ENCODE data around the gene MEF2B.
"Not testable (repeated sequence)": the region's sequence is repeated elsewhere in the genome, so short reads cannot be mapped to it uniquely, and the experiment has no call there.

Gene MEF2B

GRCh38 chr19:19157808-19158207, 12.3 kb downstream of the MEF2B start:
- DNase-seq (ENCODE audit: extremely low read depth in 1 of 2, low read depth in 1 of 2), result no peak

GRCh38 chr19:19155495-19156219, 14.4 kb downstream of the MEF2B start:
- no peak for DNase-seq (ENCODE audit: extremely low read depth in 1 of 2, low read depth in 1 of 2)

- no peak for DNase-seq (ENCODE audit: extremely low read depth in 1 of 2, low read depth in 1 of 2)
These were observed 15.1 kb downstream of the MEF2B start for GRCh38 chr19:19154768-19155494.

GRCh38 chr19:19152668-19153384, 17.2 kb downstream of the MEF2B start:
- DNase-seq (ENCODE audit: extremely low read depth in 1 of 2, low read depth in 1 of 2), result no peak

- no peak for DNase-seq (ENCODE audit: extremely low read depth in 1 of 2, low read depth in 1 of 2)
These were observed 18.6 kb downstream of the MEF2B start for GRCh38 chr19:19151418-19151817.

- no peak for DNase-seq (ENCODE audit: extremely low read depth in 1 of 2, low read depth in 1 of 2)
These were observed 20.6 kb downstream of the MEF2B start for GRCh38 chr19:19149435-19149834.

- not testable (repeated sequence) for DNase-seq (ENCODE audit: extremely low read depth in 1 of 2, low read depth in 1 of 2)
These were observed 21.6 kb downstream of the MEF2B start for GRCh38 chr19:19148504-19148903.

- DNase-seq (ENCODE audit: extremely low read depth in 1 of 2, low read depth in 1 of 2), result no peak
These were observed 22.7 kb downstream of the MEF2B start for GRCh38 chr19:19147344-19147743.

GRCh38 chr19:19146865-19147264, 23.2 kb downstream of the MEF2B start:
- DNase-seq (ENCODE audit: extremely low read depth in 1 of 2, low read depth in 1 of 2), result no peak

- DNase-seq (ENCODE audit: extremely low read depth in 1 of 2, low read depth in 1 of 2), result peak; percentile 60 to 65
These were observed 24.1 kb downstream of the MEF2B start for GRCh38 chr19:19145684-19146608.

- DNase-seq (ENCODE audit: extremely low read depth in 1 of 2, low read depth in 1 of 2), result no peak
These were observed 24.8 kb downstream of the MEF2B start for GRCh38 chr19:19145281-19145680.

GRCh38 chr19:19142347-19142746, 27.7 kb downstream of the MEF2B start:
- DNase-seq (ENCODE audit: extremely low read depth in 1 of 2, low read depth in 1 of 2), result no peak

- DNase-seq (ENCODE audit: extremely low read depth in 1 of 2, low read depth in 1 of 2), result no peak
These were observed 29.6 kb downstream of the MEF2B start for GRCh38 chr19:19140476-19140875.

GRCh38 chr19:19139876-19140229, 30.2 kb downstream of the MEF2B start:
- DNase-seq (ENCODE audit: extremely low read depth in 1 of 2, low read depth in 1 of 2), result no peak

GRCh38 chr19:19138109-19138981, 31.7 kb downstream of the MEF2B start, which contains the start of gene TMEM161A:
TMEM161A (minus strand) TSS chr19:19138478; CDS start chr19:19138428, 50 bp downstream.
- DNase-seq (ENCODE audit: extremely low read depth in 1 of 2, low read depth in 1 of 2), result peak; percentile 93 to 96

- DNase-seq (ENCODE audit: extremely low read depth in 1 of 2, low read depth in 1 of 2), result no peak
These were observed 32.4 kb downstream of the MEF2B start for GRCh38 chr19:19137556-19138108.

GRCh38 chr19:19135713-19136112, 34.4 kb downstream of the MEF2B start:
- not testable (repeated sequence) for DNase-seq (ENCODE audit: extremely low read depth in 1 of 2, low read depth in 1 of 2)

- no peak for DNase-seq (ENCODE audit: extremely low read depth in 1 of 2, low read depth in 1 of 2)
These were observed 35.3 kb downstream of the MEF2B start for GRCh38 chr19:19134687-19135158.

GRCh38 chr19:19133985-19134384, 36.1 kb downstream of the MEF2B start:
- DNase-seq (ENCODE audit: extremely low read depth in 1 of 2, low read depth in 1 of 2), result no peak

All from stimulated activated CD8-positive, alpha-beta memory T cell treated with anti-CD3 and anti-CD28 coated beads, Interleukin-7, amount 100 ng/mL, for 48 hours (primary cell).